HG03097 (cell line): ENCODE data around the gene LRIG2.
A peak's percentile ranks its signal among the peaks of the same experiment; 100 is the strongest.
"Not testable (repeated sequence)": the region's sequence is repeated elsewhere in the genome, so short reads cannot be mapped to it uniquely, and the experiment has no call there.

Experiments used
- ATAC-seq: cut with Tn5 transposase; IDR thresholded peaks from one replicate; pipeline ENCODE4 v1.9.1; 2021; ENCODE audit not compliant: unreplicated experiment, low FRiP score

Gene LRIG2

DNA sequence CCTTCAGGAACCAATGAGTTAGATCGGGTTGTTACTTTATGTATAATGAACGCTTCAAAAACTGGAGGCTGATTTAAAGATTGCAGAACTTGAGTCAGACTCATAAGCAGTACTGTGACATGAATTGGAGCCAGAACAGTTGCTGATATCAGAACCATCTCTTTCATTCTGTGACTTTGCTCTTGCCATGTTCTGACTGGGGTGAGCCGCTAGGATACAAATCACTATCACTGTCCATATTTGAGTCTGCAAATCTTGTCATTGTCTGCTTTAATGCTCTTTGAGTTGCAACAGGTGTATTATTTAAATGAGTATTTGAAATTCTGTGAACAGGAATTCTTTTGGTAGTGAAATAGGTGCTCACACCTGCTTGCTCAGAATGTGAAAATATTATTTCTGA lies 52.5 kb downstream of the LRIG2 start:
- no peak for ATAC-seq

DNA sequence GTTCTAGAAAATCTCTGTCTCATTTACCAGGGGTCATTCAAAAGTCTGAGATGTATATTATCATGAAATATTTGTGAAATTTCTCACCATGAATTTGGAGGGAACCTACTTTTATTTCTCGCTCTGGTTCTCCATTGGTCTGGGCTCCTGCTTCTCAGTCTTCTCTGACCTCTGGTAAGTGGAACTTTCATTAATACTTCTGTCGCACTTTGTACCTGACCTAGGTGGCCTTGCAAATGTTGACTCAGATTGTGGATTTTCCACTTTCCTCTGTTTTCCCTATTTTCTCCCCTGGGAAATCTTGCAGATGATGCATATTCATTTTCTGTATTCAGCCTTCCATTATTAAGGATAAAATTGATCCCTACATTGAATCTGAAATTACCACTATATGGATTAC lies 53.2 kb downstream of the LRIG2 start:
- ATAC-seq: no peak

DNA sequence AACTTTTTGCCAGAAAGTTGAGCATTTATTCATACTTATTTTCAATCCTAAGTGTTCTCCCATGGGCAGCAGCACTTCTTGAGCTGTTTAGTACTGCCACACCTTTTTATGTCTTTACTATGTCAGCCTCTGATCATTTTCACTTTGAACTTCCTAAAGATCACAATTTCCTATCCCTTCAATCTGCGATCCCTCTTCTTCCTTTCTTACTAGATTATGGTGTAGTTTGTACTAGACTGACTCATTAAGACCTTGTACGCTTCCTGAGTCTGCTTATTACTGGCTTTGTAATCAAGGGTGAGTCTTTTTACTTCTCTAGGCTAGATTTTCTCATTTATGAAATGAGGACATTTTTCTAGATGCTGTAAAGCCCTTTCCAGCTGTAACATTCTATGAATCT lies 55.1 kb downstream of the LRIG2 start:
- ATAC-seq: no peak

DNA sequence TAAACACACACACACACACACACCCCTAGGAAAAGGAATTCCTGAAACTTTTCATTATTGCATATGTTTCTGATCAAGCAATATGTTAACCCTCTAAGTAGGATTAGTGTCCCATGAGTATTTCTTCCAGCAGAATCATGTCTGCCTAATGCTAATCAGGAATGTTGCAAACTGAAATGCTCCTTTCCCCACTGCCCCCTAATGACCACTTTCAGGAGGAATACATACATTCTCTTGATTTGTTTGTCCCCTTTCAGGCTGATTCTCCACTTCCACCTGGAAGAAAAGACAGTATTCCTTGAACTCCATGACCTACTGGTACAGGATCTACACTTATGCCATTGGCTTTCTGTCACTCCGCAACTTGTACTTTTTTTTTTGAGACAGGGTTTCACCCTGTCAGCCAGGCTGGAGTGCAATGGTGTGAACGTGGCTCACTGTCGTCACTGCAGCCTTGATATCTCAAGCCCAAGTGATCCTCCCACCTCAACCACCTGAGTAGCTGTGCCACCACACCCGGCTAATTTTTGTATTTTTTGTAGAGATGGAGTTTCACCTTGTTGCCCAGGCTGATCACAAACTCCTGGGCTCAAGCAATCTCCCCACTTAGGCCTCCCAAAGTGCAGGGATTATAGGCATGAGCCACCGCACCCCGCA lies 56.7 kb downstream of the LRIG2 start:
- no peak for ATAC-seq

DNA sequence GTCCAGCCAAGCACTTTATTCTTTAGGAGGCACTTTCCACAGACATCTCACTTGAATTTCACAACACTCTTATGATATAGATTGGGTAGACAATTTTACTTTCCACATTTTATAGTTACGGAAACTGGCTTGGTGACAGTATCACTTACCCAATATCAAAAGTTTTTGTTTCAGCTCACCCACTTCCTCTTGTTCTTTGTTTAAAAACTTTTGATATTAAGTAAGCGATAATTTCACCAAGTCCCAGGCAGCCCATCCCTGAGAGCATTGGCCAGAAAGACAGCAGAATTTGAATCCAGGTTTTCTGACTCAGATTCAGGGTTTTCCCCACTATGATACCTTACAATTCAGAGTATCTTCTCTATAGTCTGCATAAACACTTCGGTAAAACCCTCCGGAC lies 60.0 kb downstream of the LRIG2 start:
- ATAC-seq: no peak

DNA sequence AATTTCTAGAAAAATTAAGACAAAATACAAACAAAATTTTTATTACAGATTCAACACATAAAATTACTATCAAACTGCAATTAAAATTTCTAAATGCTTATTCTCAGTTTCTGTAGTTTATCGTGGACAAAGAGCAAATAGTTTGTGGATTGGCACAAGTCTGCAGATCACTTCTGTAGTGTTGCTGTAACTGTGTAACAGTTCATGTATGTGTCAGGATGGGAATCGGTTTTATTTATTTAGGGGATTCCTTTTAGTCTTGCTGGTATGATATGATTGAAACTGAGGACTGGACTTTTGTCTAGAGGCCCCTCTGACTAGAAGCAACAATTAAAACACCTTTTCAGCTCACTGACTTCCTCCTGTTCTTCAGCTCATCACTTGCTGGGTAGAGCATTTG lies 60.8 kb downstream of the LRIG2 start:
- no peak for ATAC-seq

DNA sequence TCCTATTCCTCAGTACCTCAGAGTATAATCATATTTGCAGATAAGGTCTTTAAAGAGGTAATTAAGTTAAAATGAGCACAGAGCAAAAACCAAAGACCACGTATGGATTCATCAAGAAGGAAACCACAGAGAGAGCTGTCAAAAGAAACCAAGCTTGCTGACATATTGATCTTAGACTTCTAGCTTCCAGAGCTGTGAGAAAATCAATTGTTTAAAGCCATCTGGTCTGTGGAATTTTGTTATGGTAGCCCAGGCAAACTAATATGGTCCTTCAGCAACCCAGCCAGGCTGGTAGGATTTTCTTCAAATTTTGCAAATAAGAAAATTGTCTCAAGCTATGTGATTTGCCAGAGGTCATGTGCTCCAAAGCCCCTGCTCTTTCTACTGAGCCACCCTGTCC lies 62.5 kb downstream of the LRIG2 start:
- no peak for ATAC-seq

DNA sequence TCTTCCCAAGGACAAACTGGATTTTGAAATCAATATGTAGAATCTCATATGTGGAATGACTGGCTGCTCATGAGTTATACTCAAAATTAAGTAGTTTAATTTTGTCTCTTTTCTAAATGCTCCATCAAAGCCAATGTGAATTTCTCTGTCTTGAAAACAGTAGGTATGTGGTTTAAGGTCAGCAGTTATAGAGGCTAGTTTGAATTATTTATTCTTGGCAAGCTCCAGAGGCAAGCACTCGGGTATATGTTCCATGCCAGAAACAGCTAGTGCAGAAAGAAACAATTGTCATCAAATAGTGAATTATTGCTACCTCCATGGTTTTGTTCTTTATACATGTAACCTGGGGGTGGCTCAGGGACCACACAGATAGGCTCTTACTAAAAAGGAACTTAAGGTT lies 63.5 kb downstream of the LRIG2 start:
- ATAC-seq: no peak

DNA sequence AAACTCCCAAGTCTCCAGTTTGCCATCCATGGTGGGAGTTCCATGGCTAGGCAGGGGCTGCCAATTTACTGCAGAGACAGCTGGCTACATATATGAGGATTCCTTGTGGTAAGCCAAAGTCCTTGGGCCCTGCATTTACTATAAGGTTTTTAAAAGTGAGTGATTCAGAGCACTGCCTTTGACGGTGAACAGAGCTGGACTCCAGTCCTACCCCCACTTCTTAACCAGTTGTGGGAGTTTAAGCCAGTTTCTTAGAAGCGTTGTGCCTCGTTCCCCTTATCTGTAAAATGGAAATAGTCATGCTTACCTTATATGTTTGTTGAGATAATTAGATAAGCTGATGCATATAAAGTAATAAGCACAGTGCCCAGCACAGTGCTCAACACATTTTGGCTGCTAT lies 64.6 kb downstream of the LRIG2 start:
- ATAC-seq: no peak

DNA sequence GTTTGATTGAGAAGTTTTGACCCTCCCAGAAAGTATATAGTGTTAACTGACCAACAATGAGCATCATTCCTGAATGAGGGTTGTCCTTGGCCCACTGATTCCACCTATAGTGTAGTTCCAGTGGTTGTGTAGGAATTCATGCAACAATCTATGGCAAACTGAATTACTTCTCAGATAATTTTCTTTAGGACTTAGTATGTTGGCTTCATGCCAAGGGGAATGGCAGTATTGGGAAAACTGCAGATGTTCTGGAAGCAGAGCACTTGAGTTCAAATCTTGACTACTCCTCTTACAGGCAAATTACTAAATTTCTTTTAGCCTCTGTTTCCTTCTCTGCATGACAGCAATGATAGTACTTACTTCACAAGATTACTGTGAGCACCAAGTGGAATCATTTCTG lies 65.8 kb downstream of the LRIG2 start:
- no peak for ATAC-seq

DNA sequence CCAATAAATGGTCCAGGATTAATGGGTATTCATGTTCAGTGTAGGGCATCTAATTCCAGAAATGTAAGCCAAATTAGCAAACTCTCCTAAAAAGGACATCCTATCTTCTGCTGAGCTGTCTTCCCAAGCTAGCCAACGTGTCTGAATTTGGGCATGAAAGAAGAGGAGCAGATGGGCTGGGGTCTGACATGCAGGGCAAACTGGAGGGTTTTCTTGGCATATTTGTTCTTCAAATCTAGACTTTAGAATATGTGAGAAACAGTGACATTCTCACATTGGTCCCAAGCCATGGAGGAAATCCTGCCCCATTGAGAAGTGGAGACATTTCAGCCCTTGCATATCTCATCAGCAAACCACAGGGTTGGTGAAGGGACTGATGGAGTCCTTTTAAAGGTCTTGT lies 67.2 kb downstream of the LRIG2 start:
- ATAC-seq: no peak

DNA sequence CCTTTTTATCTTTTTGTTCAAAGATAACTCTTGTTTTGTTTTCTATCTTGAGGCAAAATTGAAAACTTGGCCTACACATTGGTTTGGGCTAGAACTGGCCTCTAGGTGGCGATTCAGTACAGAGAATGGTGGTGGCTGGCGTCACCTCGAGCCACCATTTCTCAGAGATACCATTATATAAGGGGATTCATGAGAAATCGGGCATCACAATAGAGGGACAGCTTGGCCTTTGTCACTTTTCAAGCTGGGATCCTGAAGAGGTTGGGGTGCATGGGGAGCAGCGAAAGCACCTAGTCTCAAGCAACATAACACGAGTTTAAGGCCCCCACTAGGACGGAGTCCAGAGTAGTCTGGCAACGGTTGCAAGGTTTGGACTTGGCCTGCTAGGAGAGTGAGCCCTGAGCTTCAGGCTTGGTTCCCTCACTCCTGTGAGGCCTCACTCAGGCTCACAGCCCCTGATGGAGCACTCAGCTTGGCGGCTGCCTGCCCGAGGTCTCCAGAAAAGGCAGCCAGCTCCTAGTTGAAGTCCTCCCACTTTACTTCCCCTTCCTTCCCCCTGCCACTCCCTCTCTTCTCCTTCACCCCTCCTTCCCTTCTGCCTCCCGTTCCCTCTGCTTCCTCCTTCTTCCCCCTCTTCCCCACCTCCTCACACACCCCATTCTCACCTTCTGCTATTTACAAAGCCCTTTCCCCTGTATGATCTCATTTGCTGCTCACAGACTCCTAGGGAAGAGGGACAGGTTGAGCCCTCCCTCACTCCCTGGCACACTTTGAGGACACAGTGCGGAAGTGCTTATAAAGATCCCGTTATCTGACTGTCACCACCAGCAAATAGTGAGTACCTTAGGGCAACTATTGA lies 67.8 kb downstream of the LRIG2 start:
- ATAC-seq: peak; percentile 76

DNA sequence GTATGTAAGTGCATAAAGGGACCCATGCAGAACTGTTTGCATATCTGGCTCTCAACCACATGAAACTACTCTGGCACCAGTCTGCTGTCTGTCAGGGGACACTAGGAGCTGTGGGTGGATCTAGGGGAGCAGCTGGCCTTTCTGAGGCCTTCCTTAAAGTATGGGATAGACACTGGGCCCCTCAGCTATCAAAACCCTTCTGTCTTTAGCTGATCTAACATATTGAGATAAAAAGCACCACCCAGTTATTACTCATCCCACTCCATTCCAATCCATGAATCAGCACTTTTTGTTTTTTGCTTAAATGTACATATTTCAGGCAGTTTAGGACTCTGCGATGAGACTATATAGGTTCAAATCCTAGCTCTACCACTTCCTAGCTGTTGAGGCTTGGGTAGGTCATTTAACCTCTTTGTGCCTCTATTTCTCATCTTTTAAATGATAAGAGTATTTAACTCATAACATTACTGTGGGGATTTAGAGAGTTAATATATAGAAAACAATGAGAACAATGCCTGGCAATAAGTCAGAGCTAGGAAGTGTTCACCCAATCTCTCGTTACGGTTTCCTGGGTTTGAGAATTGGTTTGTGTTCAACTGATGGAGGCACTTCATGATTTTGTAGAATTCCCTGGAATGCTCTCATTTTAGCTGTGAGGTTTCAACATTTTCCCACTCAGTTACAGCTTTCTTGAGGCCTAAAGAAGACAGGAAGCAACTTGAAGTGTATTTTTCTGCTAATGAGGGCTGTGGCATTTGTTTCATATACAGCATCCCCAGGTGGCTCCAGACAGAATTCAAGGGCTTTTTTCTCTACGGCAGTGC lies 68.9 kb downstream of the LRIG2 start:
- ATAC-seq: no peak

DNA sequence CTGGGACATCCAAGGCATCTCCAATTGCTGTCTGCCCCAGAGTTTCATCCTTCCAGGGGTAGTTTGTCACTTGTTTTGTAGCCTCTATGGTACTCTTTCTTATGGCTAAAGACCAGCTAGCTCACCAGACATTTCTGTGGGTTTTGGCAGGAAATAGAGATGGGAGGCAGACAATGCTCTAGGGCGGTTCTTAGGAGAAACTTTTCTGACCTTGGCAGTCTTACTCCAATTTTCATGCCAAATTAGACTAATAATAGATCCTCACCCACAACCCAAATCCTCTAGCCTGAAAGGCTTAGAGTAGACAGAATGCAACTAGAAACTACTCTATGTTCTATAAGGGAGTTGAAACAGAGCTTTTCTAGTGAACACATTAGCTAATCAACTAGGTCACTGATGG lies 69.8 kb downstream of the LRIG2 start:
- ATAC-seq: no peak

DNA sequence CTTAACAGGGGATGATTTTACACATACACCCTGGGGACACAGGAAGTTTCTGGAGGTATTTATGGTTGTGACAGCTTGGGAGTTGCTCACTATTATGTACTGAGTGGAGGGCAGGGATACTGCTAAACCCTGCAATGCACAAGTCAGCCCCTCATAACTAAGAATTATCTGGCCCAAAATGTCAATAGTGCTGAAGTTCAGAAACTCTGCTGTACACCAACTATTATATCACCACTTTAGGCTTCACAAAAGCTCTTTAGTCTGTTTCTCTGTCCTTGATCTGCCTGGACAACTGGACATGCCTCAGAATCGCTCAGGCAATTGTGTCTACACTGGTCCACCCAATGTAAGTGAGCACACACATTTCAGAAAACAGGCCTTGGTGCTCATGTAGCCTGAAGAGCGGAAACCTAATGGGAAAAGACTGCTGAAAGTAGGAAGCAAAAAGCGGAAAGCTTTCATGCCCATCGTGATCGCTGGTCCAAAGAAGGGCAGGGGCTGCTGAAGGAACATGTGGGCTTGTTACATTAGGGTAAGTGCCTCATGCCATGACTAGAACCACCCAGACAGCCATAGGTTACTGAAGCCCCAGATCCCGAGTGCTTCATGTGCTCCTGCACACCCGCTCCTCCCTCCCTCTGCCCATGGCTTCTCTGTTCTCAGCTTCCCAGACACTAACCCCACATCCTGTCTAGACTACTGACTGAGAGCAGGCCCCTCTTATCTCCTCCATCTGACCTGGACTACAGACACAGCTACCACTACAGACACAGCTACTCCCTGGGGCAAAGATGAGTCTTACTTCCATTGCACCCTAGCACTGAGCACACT lies 73.5 kb downstream of the LRIG2 start:
- ATAC-seq: no peak

DNA sequence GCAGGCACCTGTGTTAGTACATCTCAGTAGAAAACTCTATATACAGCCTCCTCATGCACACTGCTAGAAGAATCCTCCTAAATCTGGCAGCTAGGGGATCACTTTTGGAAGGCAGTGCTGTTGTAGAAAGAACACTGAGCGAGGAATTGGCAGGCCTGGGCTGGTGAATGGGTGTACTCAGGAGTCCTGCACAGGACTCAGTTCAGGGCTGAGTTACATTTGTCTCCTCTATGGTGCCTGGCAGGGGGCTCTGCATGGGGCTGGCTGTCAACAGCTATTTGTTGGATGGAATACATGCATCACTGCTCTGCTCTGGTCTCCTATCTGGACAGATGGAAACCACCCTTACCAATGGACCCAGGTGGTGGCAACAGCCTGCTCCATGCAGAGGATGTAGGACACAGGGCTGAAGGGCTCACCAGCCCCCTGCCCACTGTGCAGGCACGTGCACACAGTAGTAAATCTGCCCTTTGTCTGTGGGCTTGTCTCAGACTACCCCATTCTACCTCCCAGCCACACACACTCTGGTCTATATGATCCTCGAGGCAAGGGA lies 74.2 kb downstream of the LRIG2 start:
- ATAC-seq: no peak

DNA sequence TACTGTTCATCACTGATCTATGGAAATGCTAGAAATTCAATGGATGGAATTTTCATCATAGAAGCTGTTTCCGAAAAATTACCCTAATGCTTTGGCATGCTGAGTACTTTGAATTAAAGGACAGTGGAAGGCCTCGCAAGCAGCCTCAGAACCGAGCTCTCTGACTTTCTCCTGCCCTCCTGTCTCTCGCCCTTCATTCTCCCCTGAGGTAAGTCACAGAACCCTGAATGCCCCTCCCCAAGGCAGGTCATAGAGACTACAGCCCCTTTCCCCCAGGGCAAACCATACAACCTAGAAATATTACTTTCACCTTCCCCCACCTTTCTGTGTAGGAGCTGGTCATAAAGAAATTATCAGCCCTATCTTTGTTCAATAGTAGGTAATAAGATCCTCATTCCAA lies 74.8 kb downstream of the LRIG2 start:
- ATAC-seq: no peak

DNA sequence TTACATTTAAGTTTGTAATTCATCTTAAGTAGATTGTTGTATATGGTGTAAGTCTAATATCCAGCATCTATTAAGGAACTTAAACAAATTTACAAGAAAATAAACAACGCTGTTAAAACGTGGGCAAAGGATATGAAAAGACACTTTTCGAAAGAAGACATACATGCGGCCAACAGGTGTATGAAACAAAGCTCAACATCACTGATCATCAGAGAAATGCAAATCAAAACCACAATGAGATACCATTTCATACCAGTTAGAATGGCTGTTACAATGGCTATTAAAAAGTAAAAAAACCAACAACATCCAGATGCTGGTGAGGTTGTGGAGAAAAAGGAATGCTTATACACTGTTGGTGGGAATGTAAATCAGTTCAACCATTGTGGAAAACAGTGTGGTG lies 77.5 kb downstream of the LRIG2 start:
- ATAC-seq: not testable (repeated sequence)

DNA sequence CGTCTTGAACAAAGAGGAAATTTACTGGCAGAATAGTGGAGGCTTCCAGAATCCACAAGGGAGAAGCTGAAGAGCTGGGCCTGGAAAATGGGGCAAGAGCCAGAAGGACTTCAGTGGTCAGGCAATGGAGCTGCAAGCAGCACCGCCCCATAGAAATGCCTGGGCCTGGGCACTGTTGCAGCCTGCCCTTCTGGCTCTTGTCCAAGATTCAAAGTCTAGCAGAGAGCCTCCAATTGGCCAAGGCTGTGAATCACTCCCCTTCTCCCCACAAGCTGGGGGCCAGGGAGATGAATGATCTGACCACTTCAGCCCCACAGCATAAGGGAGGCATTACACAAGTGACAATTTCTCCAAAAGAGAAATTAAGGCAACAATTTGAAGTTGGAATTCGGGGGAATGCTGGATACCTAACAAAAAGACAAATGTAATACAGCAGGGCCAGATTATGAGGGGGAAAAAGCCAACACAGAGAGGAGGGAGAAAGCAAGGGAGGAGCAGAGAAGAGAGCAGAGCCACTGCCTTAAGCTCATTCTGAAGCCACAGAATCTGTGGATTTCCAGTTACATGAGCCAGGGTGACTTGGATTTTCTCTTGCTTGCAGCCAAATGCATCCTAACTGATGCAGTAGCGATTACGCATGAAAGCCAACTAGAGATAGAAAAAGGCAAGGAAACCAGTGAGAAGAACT lies 80.3 kb downstream of the LRIG2 start:
- no peak for ATAC-seq

DNA sequence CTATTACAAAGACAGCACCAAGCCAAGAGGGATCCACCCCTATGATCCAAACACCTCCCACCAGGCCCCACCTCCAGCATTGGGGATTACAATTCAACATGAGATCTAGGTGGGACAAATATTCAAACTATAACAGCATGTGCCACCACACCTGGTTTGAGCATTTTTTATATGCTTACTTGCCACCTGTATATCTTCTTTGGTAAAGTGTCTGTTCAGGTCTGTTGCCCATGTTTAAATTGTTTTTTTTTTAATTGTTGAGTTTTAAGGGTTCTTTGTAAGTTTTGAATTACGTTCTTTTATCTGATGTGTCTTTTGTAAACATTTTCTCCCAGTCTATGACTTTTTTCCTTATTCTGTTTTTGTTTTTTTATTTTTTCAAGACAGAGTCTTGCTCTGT lies 83.4 kb downstream of the LRIG2 start:
- ATAC-seq: no peak
